SJSA1 (cell line): ENCODE measurements around the gene PDZRN3. TPM values are rescaled to one million over a fixed set of nuclear protein-coding genes. Genes with fewer than 3 reads are reported as not detected.

ENCODE experiments used
- DNase-seq, 2 experiments: peaks; one replicate each; pipeline ENCODE4 v3.0.0-alpha.2; 2015 to 2020; ENCODE audit warnings: low spot score in 2 of 2, low read depth in 1 of 2
- H3K27ac ChIP-seq: fragments of 250-450 bp; sonication (Bioruptor Pico); 2 replicates; pipeline ENCODE4 v1.5.1; 2020; ENCODE audit warnings: mild to moderate bottlenecking, moderate library complexity
- H3K27me3 ChIP-seq: fragments of 250-450 bp; sonication (Bioruptor Pico); replicated peaks from 2 replicates; pipeline ENCODE4 v1.5.1; 2020; ENCODE audit warnings: mild to moderate bottlenecking, moderate library complexity
- H3K36me3 ChIP-seq: fragments of 250-450 bp; sonication (Bioruptor Pico); 2 replicates; pipeline ENCODE4 v1.5.1; 2020; ENCODE audit warnings: mild to moderate bottlenecking
- H3K4me1 ChIP-seq: fragments of 250-450 bp; sonication (Bioruptor Pico); replicated peaks from 2 replicates; pipeline ENCODE4 v1.6.1; 2021; ENCODE audit warnings: mild to moderate bottlenecking
- H3K4me3 ChIP-seq: fragments of 250-450 bp; sonication (Bioruptor Pico); 2 replicates; pipeline ENCODE4 v1.5.1; 2020; ENCODE audit warnings: mild to moderate bottlenecking
- H3K9me3 ChIP-seq: fragments of 250-450 bp; sonication (Bioruptor Pico); replicated peaks from 2 replicates; pipeline ENCODE4 v1.5.1; 2020; ENCODE audit warnings: mild to moderate bottlenecking
- total RNA-seq: library from RNA; depleted of rRNA; stranded (reverse); fragments of >200 nt; shearing (Covaris generic); gene quantifications from 2 replicates; pipeline ENCODE4 v1.2.3, GENCODE V29; 2014

The PDZRN3 gene
- total RNA-seq, 1 experiment from 2014 or later: 0.68 TPM

DNA sequence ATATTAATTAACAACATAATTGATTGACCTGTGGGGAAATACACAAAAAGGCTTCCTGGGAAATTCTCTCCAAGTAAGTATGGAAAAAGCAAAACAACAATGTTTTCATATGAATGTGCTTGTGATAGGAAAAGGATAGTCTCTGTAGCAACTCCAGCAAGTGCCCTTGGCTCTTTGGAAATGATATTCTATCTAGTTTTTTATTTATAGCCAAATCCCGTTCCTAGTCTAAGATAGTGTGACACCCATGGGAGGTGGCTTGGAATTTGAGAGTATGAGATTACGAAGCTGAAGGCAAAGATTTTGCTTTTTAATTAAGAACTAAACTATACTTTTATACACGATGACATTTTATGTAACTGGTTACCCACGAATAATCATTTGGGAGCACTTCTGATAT is 119.9 kb downstream of the PDZRN3 start:
- Histone ChIP-seq H3K27ac (no peak overlapping the region), H3K4me1 (peaks cover 6% of the 10 kb centered on the region), H3K27me3 (no peaks in the 10 kb centered on the region), H3K36me3 (no peaks in the 10 kb centered on the region), H3K9me3 (no peaks in the 10 kb centered on the region), H3K4me3 (no peak overlapping the region)
- no peak for DNase-seq

DNA sequence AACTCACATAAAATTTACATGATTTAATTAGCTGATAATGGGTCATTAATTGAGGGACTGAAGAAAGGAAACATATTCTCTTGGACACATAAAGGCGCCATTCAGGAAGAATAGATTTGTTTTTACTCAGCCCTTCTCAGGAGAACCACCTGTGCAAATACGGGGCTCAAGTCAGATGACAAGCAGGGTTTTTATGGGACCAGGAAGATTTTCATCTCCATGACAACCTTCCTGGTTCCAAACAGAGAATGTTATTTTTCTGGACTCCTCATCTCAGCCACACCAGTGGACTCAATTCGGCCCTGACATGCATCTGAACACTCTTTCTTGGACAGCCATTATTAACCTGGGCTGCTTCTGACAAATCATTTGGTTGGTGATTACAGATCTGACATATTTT is 120.5 kb downstream of the PDZRN3 start:
- Histone ChIP-seq H3K4me3 (no peak overlapping the region), H3K4me1 (peaks cover 10% of the 10 kb centered on the region), H3K27ac (no peak overlapping the region), H3K9me3 (no peaks in the 10 kb centered on the region), H3K36me3 (no peaks in the 10 kb centered on the region), H3K27me3 (no peaks in the 10 kb centered on the region)
- no peak for DNase-seq

DNA sequence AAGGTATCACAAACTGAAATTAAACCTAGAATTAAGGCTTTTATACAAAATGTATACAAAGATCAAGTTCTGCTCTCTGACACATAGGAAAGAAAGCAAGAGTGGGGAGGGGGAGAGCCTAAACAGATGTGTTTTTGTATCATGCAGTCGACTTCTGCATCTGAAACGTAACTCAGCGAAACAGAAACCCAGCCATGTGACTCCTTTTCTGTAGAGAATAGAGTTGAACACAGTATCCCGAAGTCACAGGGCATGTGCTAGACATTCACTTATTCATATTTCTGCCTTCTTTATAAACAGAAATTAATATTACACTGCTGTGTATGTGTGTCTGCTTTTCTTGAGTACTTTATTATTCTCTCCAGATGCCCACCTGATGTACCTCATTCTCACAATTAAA is 121.0 kb downstream of the PDZRN3 start:
- no peak for DNase-seq
- Histone ChIP-seq H3K27ac (no peak overlapping the region), H3K36me3 (no peaks in the 10 kb centered on the region), H3K4me3 (no peak overlapping the region), H3K4me1 (peaks cover 14% of the 10 kb centered on the region), H3K27me3 (no peaks in the 10 kb centered on the region), H3K9me3 (no peaks in the 10 kb centered on the region)

DNA sequence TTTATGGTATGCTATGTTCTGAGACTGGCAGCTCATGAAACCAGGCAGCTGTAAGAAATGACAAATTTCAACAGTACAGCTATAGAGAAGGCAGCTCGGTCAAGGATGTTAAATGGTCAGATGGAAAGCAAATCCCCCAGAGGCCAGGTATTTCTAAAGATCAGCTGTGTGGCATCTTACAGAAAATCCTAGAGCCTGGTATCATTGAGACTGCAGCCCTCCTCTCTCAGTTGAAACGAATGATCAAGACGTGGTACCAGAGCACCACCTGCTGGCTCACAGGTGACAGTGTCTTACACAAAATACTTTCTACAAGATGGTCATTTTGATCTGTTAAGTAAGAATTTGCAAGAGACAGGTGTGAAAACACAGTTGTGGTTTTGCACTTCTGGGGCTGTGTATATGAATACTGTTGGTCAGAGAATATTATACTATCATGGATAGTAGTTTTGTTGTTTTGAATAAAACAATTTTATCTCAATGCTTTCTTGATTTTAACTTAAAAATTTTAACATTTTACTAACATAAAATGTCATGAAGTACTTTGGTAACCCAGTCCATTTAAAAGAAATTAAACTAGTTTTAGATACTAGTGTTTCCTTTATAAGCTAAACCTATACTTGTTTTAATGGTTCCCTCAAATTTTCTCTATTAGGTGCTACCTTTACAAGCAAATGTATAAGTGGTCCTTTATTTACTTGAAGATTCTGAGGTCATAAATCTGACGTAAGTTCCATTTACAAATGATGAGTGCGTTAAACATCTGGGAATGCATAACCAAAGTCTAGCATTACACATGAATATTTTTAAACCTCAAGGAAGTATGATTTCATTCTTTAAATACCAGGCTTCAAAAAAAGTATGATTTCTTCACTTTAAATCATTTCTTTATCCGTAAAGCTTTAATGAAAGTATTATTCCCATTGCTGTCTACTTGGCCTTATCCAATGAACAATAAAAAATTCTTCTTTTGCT is 121.8 kb downstream of the PDZRN3 start:
- Histone ChIP-seq H3K4me3 (no peak overlapping the region), H3K9me3 (no peaks in the 10 kb centered on the region), H3K4me1 (peaks cover 14% of the 10 kb centered on the region), H3K27ac (no peak overlapping the region), H3K27me3 (no peaks in the 10 kb centered on the region), H3K36me3 (no peaks in the 10 kb centered on the region)
- DNase-seq: peak; percentile 29 to 49

DNA sequence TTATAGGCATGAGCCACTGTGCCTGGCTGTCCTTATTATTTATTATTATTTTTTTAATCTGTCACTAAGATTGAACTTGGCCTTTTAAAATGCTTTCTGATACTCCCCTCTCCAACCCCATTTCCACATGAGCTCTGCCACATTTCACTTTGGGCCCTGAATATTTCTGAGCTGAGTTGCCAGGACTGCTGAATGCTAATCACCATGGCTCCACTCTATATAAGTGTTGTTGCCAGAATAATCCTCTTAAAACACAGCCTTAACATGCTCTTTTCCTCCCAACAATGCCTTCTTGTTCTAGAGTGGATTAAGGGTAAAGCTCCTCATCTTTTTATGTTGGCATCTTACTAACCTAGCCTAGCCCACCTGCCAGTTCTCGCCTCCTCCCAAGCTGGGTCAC is 124.4 kb downstream of the PDZRN3 start:
- H3K4me3 ChIP-seq: no peak overlapping the region
- no peak for DNase-seq
- no peaks in the 10 kb centered on the region for H3K9me3 ChIP-seq
- H3K4me1 ChIP-seq: peaks cover 14% of the 10 kb centered on the region
- peak overlapping the region; percentile 44; the same call in 1 of the 2 replicates for H3K27ac ChIP-seq
- H3K36me3 ChIP-seq: no peaks in the 10 kb centered on the region
- H3K27me3 ChIP-seq: no peaks in the 10 kb centered on the region

DNA sequence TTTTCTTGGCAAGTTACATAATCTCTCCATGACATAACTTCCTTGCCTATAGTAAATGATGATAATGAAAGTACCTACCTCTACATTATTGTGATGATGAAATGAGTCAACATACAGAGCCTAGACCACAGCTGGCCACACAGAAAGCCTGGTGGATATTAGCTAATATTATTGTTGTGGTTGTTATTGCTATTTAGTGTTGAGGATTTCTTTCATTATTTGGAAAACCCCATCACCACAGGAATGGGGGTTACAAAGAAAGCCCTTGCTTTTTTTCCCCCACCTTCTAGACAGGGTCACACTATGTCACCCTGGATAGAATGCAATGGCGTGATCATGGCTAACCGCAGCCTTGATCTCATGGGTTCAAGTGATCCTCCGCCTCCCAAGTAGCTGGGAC is 125.0 kb downstream of the PDZRN3 start:
- Histone ChIP-seq H3K4me3 (no peak overlapping the region), H3K9me3 (no peaks in the 10 kb centered on the region), H3K27ac (peak overlapping the region; percentile 54), H3K4me1 (peaks cover 14% of the 10 kb centered on the region), H3K27me3 (no peaks in the 10 kb centered on the region), H3K36me3 (no peaks in the 10 kb centered on the region)
- DNase-seq: peak; percentile 73 to 86

DNA sequence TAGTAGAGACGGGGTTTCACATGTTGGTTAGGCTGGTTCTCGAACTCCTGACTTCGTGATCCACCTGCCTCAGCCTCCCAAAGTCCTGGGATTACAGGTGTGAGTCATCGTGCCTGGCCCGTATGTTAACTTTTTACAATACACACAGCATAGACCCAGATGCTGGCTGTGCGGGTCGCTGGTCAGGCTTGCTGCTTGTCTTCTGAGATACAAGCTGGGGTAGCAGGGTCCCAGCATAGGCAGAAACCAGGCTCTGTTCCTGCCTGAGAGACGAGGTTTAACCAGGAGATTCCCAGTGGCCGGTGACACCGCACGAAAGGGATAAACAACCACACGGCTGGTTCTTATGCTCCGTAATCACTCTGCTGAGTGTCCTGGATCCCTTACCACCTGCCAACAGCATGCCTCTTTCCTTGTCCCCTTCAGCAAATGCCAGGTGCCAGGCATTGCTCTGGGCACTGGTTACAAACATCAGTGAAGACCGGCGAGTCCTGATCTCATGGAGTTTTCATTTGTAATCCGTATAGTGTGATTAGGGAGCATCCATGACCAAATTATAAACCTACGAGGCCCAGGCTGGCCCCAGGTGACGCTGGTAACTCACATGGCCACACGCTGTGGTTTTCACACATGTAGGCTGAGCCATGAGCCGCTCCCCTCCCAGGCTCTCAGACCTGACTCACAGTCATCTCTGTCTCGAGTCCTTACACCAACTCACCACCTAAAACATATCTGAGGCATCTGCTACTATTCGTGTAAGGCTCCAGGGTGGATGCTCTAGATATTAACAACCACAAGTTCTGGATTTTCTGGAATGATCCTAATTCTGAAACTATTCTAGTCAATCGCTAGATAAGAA is 125.7 kb downstream of the PDZRN3 start:
- DNase-seq: peak in 1 of 2 experiments; percentile 47
- Histone ChIP-seq H3K4me1 (peaks cover 17% of the 10 kb centered on the region), H3K27ac (peak overlapping the region; percentile 54), H3K4me3 (no peak overlapping the region), H3K9me3 (no peaks in the 10 kb centered on the region), H3K36me3 (no peaks in the 10 kb centered on the region), H3K27me3 (no peaks in the 10 kb centered on the region)

DNA sequence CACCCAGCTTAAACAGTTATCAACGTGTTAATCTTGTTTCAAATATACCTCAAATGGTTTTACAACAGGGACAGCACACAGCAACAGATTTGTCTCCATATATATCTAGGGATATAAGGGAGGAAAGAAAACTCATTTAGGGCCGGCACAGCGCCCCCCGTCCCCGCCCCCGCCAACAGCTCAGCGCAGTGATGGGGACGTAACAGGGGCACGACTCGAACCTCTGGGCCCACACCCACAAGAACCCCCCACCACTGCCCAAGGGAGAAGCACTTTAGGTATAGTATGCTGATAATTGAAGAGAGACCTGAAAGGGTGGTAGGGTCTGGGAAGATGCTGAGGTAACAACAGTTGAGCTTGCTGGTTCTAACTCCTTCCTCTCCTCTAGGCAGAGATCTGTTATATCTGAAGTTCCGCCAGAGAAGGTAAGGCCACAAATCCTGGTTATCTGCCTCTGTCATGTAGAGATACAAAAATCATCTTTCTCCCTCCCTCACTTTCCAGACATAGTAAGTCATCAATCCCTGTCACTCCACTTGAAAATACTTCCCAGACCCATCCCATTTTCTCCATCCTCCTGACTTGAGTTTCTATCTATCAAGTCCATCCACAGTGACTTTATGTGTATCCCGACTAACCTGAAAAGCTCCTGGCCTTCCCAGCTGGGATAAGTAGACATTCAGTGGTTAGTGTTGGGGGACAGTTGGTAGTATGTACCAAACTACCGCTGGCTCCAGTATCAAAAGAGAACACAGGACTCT is 126.9 kb downstream of the PDZRN3 start:
- Histone ChIP-seq H3K27me3 (no peaks in the 10 kb centered on the region), H3K9me3 (no peaks in the 10 kb centered on the region), H3K36me3 (no peaks in the 10 kb centered on the region), H3K4me1 (peaks cover 22% of the 10 kb centered on the region), H3K27ac (no peak overlapping the region), H3K4me3 (no peak overlapping the region)
- no peak for DNase-seq

DNA sequence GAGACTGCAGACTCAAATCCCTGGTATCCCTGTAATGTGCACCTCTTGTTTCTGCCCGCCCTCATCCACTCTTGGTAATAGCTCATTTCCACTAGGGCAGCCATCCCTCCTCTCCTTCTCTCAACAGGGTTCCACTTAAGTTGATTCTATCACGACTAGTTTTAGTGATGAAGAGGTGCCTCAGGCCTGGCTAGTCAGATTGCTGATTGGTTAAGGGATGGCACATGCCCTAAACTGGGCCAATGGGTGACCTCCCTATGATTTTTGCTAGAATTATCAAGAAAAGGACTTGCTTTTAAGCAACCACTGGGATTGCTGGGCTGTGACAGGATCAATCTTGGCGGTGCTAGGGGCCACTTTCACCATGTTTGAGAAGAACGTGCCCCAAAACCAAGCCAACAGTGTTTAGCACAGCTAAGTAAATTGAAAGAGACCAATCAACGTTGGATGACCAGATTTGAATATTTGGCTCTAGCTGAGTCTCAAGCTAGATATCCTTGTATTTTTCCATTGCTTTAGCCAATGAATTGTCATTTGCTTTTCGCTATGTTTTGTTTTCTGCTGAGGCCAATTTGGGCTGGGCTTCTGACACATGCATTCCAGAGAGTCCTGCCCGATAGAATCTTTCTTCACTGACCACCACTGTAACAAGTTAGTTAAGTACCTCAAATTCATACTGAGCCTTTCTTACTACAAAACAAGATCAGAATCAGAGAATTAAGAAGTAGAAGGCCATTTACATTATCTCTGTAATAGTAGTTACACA is 131.0 kb downstream of the PDZRN3 start:
- no peak overlapping the region for H3K27ac ChIP-seq
- DNase-seq: no peak
- no peaks in the 10 kb centered on the region for H3K27me3 ChIP-seq
- no peaks in the 10 kb centered on the region for H3K36me3 ChIP-seq
- no peaks in the 10 kb centered on the region for H3K9me3 ChIP-seq
- H3K4me1 ChIP-seq: peaks cover 8% of the 10 kb centered on the region
- no peak overlapping the region for H3K4me3 ChIP-seq

DNA sequence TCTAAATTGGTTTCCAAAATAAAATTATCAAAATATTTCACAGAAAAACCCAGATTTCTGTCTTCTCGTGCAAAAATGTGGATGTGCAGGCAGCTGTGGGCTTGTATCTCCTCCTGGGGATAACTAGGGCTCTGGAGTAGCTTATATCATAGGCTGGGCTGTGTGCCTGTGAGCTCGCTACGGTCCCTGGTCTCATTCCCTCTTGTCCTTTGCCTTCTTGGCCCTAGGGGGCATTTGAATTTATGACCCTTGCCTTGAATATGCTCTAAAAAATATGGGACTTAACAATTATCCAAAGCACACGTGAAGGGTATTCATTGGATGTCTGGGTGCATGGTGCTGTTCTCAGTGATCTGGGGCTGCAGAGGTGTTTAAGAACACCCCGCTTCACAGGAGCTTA is 132.6 kb downstream of the PDZRN3 start:
- no peaks in the 10 kb centered on the region for H3K27me3 ChIP-seq
- no peak overlapping the region for H3K27ac ChIP-seq
- peaks cover 8% of the 10 kb centered on the region for H3K4me1 ChIP-seq
- DNase-seq: no peak
- H3K9me3 ChIP-seq: no peaks in the 10 kb centered on the region
- H3K36me3 ChIP-seq: no peaks in the 10 kb centered on the region
- no peak overlapping the region for H3K4me3 ChIP-seq

DNA sequence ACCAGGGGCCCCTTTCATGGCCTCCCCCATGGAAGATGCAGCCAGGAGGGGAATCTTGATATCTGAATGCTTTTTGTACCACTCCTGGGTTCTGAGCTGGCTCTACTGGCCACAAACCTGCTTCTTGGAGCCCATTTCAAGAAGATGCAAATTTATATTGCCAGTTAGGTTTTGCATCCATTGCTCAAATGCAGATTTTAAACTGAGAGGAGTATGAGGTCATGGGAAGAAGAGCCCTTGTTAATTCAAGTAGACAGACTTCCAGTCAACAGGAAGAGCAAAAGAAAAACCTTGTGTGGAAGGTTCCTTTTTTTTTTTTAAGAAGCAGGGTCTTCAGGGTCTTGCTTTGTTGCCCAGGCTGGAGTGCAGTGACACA is 133.5 kb downstream of the PDZRN3 start:
- Histone ChIP-seq H3K9me3 (no peaks in the 10 kb centered on the region), H3K27me3 (no peaks in the 10 kb centered on the region), H3K4me3 (no peak overlapping the region), H3K4me1 (peaks cover 8% of the 10 kb centered on the region), H3K27ac (no peak overlapping the region), H3K36me3 (no peaks in the 10 kb centered on the region)
- no peak for DNase-seq

DNA sequence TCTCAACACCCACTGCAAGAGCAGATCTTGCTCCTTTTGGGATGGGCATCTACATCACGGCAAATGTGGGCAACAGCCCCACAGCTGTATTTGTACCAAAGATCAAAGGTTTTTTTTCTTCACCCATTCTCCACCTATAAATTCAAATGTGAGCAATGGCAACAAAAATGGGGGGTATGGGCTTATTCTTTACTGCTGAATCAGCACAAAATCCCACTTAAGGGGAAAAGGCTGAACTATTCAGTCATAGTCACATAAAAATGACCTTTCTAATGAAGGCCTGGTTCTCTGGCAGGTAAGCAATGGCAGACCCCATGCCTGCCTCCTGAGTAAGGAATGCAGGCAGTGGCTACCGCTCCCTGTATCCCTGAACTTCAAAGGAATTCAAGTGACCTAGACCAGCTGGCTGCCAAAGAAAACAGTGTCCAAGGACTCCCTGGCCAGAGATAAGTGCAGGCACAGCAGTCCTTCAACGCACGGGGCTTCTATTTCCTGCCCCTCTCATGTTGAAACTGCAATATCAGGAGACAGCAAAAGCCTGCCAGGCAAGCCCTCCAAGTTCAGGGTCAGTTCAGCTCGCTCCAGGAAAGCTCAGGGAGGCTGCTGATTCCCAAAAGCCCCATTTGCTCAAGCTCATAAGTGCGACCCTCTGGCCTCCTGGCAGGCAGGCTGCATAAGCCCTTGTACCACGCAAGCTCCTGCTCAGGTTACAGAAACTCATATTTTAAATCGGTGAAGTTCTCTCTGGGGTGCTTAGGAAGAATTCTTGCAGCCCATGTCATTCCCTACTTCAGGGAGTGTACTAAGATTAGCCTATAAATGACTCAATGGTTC is 134.1 kb downstream of the PDZRN3 start:
- Histone ChIP-seq H3K4me3 (no peak overlapping the region), H3K36me3 (no peaks in the 10 kb centered on the region), H3K9me3 (no peaks in the 10 kb centered on the region), H3K4me1 (peaks cover 8% of the 10 kb centered on the region), H3K27me3 (no peaks in the 10 kb centered on the region), H3K27ac (no peak overlapping the region)
- no peak for DNase-seq
